NCI-H2081 (cell line): ENCODE results near the gene CNTD1.
"Not testable (repeated sequence)": the region's sequence is repeated elsewhere in the genome, so short reads cannot be mapped to it uniquely, and the experiment has no call there.

Source experiments
- DNase-seq, 2 experiments: peaks; one replicate each; lab custom pipeline; 2025; lab: John Stamatoyannopoulos, UW

The CNTD1 gene

GRCh38 chr17:42845556-42845917 lies 46.9 kb downstream of the CNTD1 start:
- DNase-seq: no peak

DNA sequence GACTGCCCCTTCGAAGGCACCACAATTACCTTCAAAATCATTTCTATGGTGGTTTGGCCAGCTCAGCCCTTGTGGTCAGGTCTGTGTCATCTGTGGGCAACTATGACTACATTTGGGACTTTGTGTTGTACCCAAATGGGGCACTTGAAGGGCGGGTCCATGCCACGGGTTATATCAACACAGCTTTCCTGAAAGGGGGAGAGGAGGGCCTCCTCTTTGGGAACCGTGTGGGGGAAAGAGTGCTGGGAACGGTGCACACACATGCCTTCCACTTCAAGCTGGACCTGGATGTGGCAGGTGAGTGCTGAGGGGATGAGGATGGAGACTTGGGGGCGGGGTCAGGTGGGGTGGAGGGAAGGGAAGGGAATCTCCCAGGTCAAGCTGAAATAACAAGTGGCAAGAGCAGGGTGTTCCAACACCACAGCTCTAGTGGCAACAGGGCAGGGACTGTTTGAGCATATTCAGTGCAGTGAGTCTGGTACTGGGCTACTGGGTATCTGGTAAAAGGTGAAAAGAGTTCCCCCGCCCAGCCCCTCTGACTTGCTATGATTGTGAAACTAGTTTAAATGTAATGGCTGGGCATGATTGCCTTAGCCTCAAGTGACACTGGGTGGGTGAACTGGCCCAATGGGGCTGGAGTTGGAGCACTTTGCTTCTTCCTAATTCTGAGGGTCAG lies 47.4 kb downstream of the CNTD1 start:
- no peak for DNase-seq

GRCh38 chr17:42846594-42847280 lies 48.1 kb downstream of the CNTD1 start:
- DNase-seq: no peak

GRCh38 chr17:42848093-42848492 lies 49.4 kb downstream of the CNTD1 start:
- DNase-seq: no peak

- DNase-seq: no peak
Observed at GRCh38 chr17:42849031-42849430, 50.4 kb downstream of the CNTD1 start.

DNA sequence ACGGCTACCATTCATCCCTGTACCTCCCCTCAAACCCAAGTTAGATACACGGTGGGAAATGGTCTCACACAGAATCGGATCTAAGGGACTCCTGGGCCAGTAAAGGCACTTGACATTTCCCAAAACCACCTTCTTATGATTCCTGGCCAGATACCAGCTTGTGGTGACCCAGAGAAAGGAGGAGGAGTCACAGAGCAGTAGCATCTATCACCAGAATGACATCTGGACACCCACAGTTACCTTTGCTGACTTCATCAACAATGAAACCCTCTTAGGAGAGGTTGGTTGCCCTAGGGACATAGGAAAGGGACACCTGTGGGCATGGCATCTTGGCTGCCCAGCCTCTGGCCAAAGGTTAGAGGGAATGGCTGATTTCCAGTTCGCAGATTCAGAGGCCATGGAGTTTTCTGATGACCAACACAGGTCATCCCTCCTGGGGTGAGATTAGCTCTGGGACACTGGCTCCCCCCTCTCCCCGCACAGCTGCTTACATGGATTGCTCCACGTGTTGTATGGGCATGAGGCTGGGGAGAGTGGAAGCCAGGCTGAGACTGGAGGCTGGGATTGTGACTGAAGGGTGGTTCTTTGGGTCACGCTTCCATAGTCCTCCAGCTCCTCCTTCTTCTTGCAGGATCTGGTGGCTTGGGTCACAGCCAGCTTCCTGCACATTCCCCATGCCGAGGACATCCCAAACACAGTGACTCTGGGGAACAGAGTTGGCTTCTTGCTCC lies 51.0 kb downstream of the CNTD1 start:
- no peak for DNase-seq

GRCh38 chr17:42850954-42851353 lies 52.3 kb downstream of the CNTD1 start, which contains the start of gene AOC3:
TSS of gene AOC3 (plus strand) at chr17:42851199. CDS start at chr17:42851344, 145 bp downstream.
- no peak for DNase-seq

GRCh38 chr17:42851371-42852240 lies 52.9 kb downstream of the CNTD1 start:
- not testable (repeated sequence) for DNase-seq

DNA sequence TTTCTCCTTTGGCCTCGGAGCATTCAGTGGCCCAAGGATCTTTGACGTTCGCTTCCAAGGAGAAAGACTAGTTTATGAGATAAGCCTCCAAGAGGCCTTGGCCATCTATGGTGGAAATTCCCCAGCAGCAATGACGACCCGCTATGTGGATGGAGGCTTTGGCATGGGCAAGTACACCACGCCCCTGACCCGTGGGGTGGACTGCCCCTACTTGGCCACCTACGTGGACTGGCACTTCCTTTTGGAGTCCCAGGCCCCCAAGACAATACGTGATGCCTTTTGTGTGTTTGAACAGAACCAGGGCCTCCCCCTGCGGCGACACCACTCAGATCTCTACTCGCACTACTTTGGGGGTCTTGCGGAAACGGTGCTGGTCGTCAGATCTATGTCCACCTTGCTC lies 53.7 kb downstream of the CNTD1 start:
- no peak for DNase-seq

GRCh38 chr17:42853004-42853403 lies 54.3 kb downstream of the CNTD1 start:
- no peak for DNase-seq

- no peak for DNase-seq
Observed at GRCh38 chr17:42853597-42853967, 54.9 kb downstream of the CNTD1 start.

- DNase-seq: no peak
Observed at GRCh38 chr17:42853968-42854790, 55.5 kb downstream of the CNTD1 start.

DNA sequence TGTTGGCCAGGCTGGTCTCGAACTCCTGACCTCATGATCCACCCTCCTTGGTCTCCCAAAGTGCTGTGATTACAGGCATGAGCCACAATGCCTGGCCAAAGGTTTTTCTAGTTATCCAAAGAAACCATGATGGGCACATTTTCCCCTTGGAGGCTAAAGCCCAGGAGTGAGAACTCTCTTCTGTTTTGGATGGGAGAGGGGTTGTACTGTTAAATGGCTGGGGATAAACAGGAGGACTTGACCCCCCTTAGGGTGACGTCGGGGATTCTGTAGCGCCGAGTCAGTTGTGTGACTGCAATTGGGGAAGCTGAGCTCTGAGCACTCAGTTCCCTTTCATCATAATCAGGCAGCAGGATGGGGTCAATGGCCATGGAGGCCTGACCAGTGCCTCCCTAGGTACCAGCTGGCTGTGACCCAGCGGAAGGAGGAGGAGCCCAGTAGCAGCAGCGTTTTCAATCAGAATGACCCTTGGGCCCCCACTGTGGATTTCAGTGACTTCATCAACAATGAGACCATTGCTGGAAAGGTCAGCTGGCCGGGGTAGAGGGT lies 56.5 kb downstream of the CNTD1 start:
- no peak for DNase-seq

GRCh38 chr17:42856093-42856492 lies 57.4 kb downstream of the CNTD1 start:
- DNase-seq: not testable (repeated sequence)

DNA sequence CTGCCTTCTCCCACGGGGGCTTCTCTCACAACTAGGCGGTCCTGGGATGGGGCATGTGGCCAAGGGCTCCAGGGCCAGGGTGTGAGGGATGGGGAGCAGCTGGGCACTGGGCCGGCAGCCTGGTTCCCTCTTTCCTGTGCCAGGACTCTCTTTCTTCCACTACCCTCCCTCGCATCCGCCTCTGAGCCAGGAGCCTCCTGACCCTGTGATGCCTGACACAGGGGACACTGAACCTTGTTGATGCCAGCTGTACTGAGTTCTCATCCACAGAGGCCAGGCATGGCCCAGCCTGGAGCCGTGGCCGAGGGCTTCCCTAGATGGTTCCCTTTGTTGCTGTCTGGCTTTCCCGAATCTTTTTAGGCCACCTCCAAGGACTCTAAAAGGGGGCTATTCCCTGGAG lies 57.9 kb downstream of the CNTD1 start:
- DNase-seq: not testable (repeated sequence)

GRCh38 chr17:42857389-42857788 lies 58.7 kb downstream of the CNTD1 start:
- no peak for DNase-seq
